HG03432 (cell line): ENCODE data around the gene NT5C3B.
"Not testable (repeated sequence)": the region's sequence is repeated elsewhere in the genome, so short reads cannot be mapped to it uniquely, and the experiment has no call there.

ENCODE experiments used
- ATAC-seq: cut with Tn5 transposase; IDR thresholded peaks from one replicate; pipeline ENCODE4 v1.9.1; 2021; ENCODE audit warnings: mild to moderate bottlenecking, moderate library complexity; ENCODE audit not compliant: unreplicated experiment

Gene NT5C3B

GRCh38 chr17:41840781-41841180 is 4.7 kb upstream of the NT5C3B start:
- not testable (repeated sequence) for ATAC-seq

GRCh38 chr17:41839448-41839847 is 3.4 kb upstream of the NT5C3B start:
- ATAC-seq: not testable (repeated sequence)

GRCh38 chr17:41837761-41838538 is 1.9 kb upstream of the NT5C3B start, which contains the start of gene KLHL10:
KLHL10 (plus strand) TSS chr17:41837825; CDS start chr17:41837933, 108 bp downstream.
- no peak for ATAC-seq

- no peak for ATAC-seq
These were observed 641 bp upstream of the NT5C3B start for GRCh38 chr17:41836550-41837196.

GRCh38 chr17:41835214-41835799 is 725 bp downstream of the NT5C3B start:
- ATAC-seq: peak; percentile 25

DNA sequence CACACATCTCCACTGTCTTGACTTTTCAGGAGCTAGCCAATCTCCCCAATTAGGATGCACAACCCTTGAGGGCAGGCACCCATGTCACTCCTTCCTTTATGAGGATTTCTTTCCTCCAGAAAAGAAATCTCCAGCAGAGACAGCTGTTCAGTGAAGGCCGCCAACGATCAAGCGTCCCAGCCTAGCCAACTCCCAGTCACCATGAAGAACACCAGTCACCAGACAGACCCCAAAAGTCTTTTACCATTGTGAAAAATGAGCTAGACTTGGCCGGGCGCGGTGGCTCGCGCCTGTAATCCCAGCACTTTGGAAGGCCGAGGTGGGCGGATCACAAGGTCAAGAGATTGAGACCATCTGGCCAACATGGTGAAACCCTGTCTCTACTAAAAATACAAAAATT is 6.1 kb downstream of the NT5C3B start:
- not testable (repeated sequence) for ATAC-seq

DNA sequence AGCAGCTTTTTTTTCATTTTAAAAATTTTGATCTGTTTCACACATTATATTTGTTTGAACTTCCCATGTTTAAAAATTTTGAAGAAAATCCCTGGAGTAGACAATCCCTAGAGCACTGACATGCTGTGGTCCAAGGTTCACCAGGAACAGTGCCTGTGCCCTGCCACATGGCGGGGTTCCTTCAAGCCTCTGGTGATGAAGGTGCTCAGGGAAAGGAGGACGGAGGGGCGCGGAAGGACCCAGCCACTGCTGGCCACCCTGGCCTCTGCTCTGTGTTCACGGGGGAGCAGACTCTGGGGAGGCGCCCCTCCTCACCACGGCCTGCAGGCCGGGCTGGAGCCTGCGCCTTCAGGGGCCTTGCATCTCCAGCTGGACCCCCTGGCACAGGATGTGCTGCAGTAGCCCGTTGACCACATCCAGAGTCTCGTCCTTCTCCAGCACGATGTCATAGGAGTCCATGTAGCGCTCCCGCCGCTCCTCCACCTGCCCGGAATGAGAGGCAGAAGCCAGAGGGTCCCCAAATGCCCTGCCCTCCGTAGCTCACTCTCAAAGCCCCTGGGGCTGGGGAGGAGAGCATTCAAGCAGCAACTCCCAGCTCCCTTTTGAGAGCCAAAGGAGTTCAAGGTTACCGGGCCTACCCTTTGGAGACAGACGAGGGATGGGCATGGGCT is 10.7 kb downstream of the NT5C3B start:
- no peak for ATAC-seq

GRCh38 chr17:41824086-41824485 is 11.9 kb downstream of the NT5C3B start:
- no peak for ATAC-seq

- no peak for ATAC-seq
These were observed 12.5 kb downstream of the NT5C3B start for GRCh38 chr17:41823580-41823979.

DNA sequence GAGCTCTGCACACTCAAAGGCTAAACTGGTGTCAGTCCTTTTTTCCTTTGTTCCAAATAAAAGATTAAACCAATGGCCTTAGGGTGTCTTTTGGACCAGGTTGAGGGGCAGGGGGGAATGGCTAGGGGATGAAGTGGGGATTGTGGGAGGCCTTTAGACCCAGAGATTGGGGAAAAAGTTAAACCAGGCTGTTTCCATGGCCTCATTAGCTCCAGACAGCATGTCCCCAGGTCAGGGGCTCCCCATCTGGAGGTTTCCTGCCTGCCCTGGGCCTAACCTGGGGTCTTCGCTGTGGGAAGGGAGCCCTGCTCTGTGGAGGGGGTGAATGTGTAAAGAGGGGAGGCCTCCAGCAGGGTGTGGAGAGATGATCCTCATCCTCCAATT is 12.9 kb downstream of the NT5C3B start:
- ATAC-seq: no peak

DNA sequence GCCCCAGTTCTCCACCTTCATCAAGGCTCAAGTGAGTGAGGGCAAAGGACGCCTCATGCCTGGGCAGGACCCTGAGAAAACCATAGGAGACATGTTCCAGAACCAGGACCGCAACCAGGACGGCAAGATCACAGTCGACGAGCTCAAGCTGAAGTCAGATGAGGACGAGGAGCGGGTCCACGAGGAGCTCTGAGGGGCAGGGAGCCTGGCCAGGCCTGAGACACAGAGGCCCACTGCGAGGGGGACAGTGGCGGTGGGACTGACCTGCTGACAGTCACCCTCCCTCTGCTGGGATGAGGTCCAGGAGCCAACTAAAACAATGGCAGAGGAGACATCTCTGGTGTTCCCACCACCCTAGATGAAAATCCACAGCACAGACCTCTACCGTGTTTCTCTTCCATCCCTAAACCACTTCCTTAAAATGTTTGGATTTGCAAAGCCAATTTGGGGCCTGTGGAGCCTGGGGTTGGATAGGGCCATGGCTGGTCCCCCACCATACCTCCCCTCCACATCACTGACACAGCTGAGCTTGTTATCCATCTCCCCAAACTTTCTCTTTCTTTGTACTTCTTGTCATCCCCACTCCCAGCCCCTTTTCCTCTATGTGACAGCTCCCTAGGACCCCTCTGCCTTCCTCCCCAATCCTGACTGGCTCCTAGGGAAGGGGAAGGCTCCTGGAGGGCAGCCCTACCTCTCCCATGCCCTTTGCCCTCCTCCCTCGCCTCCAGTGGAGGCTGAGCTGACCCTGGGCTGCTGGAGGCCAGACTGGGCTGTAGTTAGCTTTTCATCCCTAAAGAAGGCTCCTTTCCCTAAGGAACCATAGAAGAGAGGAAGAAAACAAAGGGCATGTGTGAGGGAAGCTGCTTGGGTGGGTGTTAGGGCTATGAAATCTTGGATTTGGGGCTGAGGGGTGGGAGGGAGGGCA is 13.6 kb downstream of the NT5C3B start:
- ATAC-seq: no peak

- no peak for ATAC-seq
These were observed 14.3 kb downstream of the NT5C3B start for GRCh38 chr17:41821776-41822175.

GRCh38 chr17:41818024-41818423 is 18.0 kb downstream of the NT5C3B start:
- no peak for ATAC-seq

DNA sequence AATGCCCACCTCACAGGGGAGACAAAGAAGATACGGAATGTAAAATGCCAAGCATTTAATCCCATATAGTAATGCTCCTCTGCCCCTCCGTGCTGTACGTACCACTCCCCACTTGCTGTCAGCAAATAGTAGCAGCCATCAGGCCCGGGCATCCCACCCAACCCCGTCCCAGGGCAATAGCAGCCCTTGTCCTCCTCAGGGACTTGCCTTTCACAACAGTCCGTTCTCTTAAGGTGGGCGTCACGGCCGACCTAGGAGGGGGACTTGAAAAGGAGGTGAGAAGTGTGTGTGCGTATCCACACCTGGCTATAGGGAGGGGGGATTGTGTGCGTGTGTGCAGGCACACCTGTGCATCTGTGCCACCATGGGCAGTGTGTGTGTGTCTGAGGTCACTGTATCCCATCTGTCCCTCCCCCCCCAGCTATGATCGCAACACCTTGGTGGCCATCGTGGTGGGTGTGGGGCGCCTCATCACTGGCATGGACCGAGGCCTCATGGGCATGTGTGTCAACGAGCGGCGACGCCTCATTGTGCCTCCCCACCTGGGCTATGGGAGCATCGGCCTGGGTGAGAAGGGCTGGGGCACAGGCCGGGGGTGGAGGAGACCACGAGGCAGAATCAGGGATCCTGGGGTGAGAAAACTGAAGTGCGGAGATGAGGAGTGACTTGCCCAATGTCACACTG is 19.3 kb downstream of the NT5C3B start:
- ATAC-seq: no peak

- no peak for ATAC-seq
These were observed 21.8 kb downstream of the NT5C3B start for GRCh38 chr17:41814195-41814594.

GRCh38 chr17:41813699-41814124 is 22.3 kb downstream of the NT5C3B start:
- ATAC-seq: no peak

- ATAC-seq: no peak
These were observed 22.8 kb downstream of the NT5C3B start for GRCh38 chr17:41813152-41813680.

GRCh38 chr17:41812381-41813151 is 23.5 kb downstream of the NT5C3B start, which contains the start of gene FKBP10:
FKBP10 (plus strand) TSS chr17:41813004; CDS start chr17:41813035, 31 bp downstream.
- ATAC-seq: no peak
